GM18517 (cell line): ENCODE measurements around the gene RAB7B.

Experiments used
- ATAC-seq: cut with Tn5 transposase; IDR thresholded peaks from one replicate; pipeline ENCODE4 v1.9.1; 2021; ENCODE audit warnings: mild to moderate bottlenecking, moderate library complexity; ENCODE audit not compliant: unreplicated experiment

Gene RAB7B

DNA sequence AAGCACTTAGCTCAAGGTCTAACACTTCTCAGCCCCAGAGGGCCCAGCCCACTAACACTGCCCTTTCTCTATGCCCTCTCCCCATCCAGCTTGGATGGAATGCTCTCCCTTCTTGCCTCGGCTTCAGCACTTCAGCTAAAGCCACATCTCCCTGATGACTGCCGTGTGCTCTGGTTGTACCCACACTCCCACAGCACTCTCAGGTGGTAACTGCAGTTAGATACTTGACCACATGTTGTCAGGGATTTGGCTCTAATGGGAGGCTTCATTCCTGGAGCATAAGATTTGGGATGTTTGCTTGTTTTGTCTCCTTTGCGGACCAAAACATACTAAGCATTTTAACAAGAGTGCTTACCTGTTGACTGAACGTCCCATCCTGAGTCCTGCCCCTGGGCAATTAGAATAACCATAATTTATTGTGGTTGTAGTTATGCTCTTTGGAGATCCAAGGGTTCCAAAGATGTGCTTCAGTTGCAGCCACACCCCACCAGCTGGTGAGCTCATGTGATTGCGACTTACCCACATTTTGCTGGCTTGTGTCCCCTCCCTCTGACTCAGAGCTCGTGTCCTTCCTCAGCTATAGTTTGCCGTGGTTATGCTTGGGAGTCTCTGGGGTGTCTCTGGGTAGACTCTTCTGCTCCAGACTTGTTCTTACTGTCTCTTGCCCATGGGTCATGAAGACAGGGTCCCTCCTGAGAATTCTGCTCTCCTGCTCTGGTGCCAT is 52.2 kb downstream of the RAB7B start:
- ATAC-seq: no peak

DNA sequence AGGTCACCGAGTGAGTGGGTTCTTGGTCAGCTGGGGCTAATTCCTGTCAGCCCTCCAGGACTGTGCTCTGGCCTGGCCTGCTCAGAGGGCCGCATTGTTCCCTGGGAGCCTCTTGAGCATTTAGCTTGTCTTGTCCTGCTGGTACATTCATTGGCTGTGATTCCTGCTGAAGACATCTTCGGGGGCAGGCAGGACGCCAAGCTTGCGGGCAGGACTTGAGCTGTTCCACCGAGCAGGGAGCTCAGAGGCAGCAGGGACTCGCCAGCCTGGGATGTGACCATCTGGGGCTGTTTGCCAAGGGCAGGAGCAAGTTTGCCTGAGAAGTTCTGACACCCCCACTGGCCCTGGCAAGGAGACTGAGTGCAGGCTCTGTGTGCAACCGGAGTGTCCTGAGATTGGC is 52.9 kb downstream of the RAB7B start:
- ATAC-seq: no peak

DNA sequence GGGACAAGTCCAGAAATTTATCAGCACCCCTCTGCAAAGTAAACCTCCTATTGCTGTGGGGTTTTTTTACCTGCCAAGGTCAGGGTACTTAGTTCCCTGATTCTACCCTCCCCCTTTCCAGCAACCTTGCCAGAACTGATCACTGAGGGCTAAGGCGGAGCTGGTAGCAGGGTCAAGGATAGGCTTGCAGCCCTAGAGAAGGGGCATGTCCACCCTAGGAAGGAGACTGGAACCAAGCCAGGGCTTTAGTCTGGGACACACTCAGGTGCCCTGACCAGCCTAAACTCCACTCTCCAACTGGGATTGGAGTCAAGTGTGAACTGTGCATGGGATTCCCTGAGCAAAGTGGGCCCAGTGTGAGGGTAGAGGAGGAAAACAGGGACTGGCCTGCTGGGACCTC is 53.4 kb downstream of the RAB7B start:
- no peak for ATAC-seq

DNA sequence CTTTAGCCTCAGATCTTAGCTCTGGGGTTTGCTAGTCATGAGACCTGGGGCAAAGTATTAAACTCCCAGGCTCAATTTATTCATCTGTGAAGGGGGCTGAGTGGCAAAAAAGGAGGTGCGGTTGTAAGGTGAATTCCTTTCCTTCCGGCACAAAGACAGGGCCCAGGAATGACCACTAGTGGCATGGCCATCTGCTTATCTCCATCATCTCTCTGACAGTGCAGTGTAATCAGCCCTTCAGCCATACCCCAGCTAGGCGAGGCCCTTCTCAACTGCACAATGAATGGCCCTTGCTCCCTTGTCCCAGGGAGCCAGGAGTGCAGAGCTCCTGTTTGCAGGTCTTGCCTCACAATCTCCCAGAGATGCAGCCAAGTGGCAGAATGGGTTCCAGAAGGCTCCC is 54.3 kb downstream of the RAB7B start:
- no peak for ATAC-seq

DNA sequence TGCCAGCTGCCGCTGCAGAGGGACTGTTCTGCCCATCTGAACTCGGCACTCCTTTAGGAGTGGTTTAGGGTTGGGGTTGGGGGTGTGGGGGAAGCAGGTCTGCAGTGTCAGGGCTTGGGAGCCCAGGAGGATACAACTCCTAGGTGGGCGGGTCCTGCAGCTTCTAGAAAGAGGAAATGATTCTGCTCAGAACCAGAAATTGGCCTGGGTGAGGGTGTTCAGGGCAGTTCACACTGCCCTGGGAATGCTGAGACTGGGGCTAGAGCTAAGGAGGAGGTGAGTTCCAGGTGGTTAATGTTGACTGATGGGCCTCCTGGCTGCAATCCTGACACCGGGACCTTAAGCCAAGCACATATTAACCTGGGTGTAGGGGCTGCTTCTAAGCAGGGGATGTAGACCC is 55.2 kb downstream of the RAB7B start:
- ATAC-seq: no peak

DNA sequence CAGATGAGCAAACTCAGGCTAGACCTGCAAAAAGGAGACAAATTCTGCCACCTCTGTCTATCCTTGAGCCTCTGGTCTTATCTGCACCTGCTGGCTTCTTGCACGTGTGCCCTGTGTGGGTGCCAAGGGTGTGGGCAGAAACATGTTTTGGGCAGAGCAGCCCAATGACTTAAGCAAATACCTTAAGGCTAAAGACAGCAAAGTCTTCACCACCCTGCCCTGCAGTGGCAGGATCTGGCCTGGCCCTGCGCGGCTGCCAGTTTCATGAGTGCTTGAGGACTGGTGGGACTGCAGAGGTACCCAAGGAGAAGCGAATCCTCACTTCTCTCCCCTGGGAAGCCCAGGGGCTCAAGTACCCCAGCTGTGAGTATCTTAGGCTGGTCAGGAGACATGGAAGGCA is 56.2 kb downstream of the RAB7B start:
- no peak for ATAC-seq

DNA sequence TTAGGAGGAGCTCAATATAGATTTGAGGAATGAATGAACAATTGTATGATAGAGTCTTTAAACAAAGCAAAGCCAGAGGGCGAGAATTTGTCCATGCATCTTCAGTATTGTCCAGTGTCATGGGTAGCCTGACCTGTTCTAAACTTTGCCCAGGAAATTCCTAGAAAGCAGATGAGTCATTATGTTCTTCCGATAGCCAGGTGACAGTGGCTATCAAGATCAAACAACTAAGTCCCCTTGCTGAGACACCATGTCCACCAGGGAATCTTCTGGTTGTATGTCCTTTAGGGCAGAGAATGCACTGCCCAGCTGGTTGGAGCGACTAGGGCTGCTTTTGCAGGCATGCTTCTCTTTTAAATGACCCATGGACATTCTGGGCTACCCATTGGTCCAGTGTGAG is 58.1 kb downstream of the RAB7B start:
- no peak for ATAC-seq

DNA sequence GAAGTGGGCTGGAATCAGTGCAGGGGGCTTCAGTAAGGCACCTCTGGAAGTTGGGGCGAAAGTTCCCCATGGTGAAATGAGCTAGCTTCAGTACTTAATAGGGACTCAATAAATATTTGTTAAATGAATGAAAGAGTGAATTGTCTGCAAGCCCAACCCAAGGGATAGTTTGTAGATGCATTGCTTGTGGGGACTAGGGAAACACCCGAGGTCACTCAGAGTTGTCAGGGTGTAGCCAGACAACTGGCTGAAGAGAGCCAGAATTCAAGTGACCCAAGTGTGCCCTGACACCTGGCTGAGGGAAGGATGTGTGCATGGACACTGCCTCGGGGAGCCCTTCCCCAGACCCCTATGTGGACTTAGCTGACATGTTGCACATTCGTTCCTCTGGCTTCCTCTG is 58.7 kb downstream of the RAB7B start:
- no peak for ATAC-seq

DNA sequence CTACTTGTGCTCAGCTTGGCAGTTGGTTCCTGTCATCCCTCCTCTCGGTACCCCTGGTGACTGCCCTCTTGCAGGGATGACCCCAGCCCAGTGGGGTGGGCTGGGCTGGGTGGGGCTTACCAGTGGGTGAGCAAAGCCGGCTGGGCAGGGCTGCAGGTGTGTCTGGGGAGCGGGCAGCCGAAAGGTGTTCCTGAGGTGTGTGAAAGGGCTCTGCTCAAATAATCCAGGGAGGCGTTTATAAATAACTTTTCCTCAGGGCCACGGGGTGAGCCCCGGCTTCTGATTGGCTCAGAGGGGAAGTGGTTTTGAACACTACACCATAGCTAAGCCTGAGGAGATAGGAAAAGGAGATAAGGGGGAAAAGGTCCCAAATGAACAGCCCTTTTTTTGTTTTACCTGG is 60.0 kb downstream of the RAB7B start, which contains the start of gene SLC26A9:
TSS of gene SLC26A9 (minus strand) at position 212 of the 400 bp plus-strand sequence. CDS start 7,636 bp downstream, outside the sequence.
- ATAC-seq: no peak

DNA sequence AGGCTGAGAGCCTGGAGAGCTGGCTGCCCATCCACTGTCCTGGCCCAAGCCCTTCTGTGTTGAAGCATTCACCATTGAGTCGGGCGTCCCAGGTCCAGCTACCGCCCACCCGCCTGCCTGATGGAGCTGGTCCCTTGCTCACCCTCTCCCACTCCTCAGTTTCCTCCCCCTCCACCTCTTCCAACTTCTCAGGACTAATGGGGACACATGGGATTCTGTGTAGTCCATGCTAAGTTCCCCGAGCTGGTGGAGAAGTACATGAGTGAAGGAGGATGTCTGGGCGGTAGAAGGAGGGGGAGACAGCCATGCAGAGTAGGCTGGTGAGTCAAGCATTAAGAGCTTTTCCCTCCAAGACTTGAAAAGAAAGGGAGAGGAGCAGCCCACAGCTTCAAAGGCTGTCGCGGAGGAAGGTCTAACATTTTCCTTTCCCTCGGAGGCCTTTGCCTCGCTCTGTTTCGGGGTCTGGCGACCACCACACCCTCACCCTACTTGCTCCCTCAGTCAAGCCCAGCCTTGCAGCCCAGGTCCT is 60.5 kb downstream of the RAB7B start:
- no peak for ATAC-seq

DNA sequence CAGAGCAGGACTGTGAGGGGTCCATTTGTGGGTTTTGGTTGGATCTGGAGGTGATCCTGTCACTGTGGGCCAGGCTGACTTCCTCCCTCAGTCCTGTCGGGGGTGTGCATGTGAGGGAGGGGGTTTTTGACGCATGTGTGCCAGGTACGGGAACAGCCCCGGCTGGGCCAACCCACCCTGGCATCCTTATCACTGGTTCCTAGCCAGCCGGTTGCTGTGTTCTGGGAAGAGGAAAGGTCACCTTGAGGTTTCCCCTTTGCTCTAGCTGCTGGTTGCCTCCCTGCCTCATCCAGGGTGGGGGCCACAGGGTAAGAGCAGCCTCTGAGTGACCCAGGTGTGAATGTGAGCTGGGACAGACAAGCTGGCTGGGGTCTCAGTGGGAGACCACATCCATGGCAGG is 62.5 kb downstream of the RAB7B start:
- ATAC-seq: no peak

DNA sequence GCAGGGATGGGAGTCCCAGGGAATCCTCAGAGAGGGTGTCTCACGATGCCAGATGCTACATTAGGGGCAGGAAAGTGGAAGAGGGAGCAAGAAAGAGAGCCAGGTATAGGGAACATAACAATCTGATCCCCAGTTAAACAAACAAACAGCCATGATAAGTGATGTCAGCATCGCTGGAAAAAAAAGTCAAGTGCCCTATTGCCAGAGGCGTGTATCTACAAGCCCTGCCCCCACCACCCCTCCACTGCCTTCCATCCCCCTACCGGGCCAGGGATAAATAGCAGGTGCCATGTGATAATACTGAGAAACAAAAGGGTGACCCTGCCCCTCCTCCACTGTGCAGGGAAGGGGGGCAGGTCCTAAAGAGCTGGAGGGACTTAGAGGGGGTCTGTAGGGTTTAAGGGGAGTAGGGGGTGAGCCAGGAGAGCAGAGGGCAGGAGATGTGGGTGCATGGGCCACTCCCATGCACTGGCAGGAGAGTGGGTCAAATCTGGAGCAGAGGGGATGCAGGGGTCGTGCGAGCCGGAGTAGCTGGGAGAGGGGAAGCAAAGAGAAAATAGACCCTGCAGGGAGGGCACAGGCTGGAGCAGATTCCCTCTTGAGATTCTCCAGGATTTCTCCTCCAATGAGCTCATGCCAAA is 63.4 kb downstream of the RAB7B start:
- no peak for ATAC-seq

DNA sequence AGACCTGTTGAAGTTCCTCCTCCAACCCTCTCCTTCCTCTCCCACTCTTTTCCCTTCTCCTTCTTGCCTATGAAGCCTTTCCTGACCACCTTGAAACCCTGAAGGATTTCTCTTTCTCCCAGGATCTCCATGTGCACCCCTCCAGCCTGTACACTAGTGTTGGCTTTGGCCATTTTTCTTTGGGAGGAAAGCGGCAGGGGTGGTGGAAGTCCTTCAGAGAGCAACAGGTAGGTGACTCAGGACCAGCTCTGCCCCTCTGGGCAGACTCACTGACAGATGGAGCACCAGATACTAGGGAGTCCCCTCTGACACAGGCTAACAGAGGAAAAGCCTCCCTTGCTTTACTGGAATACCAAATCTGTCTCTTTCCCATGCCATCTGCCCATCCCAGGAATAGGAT is 64.5 kb downstream of the RAB7B start:
- ATAC-seq: no peak

DNA sequence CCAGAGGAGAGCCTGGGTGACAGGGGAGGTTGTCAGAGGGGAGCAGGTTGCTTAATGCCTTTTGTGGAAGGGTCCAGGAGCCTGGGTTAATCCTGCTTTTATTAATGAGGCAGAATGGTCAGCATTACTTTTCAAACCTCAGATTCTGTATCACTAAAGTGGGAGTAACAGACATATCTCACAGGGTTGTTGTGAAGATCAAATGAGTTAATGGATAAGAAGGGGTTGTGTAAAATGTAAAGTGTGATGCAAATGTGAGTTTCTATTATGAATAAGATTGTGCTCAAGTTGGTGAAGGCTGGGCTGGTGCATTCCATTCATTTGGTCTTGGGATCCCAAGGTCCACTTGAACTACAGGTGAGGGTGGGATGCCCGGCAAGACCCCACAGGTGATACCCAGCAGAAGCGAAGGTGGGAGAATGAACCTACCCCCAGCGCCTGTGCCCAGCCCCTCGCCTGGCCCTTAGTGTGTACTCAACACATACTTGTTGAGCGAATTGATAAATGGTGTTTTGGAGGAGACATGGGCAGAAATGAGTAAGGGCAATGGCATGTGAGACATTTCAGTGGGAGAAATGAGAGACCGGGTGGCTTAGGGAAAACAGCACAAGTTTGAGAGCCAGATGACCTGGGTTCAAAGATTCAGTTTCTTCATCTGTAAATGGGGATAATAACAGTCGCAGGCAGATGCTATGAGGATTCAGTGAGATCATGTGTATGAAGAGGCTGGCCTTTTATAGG is 66.2 kb downstream of the RAB7B start:
- no peak for ATAC-seq

DNA sequence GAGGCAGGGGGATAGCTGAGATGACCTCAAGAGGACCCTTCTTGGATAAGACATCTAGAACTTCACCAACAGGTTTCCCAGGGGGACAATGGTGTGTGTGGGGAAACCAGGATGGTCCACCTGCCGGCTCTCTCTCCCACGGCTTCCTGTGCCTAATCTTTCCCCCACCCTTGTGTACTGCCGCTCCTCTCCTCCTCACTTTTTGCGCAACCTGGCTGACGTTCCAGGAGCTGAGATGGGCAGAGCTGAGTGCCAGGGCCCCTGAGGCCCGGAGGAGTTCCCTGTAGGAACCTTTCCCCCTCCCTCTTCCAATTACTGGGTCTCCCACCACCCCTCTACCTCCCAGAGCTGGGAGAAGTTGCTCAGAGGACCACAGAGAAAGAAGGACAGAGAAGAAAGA is 66.9 kb downstream of the RAB7B start:
- no peak for ATAC-seq

DNA sequence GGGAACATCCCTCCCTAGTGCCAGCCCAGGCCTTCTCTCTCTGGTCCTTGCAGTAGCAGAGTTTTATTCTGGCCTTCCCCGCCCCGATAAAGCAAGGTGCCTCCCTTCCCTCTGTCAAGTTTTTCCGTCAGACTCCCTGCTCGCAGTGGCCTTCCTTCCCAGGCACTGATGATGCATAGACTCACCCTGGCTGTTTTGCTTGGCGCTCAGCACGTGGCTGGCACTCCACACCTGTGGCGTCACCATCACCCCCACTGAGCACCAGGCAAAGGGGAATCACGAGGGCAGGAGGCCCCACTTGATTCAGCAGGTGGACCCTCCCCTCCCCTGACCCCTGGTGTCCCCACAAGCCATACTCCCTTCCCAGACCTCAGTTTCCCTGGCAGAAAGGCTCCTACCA is 67.3 kb downstream of the RAB7B start:
- ATAC-seq: no peak

DNA sequence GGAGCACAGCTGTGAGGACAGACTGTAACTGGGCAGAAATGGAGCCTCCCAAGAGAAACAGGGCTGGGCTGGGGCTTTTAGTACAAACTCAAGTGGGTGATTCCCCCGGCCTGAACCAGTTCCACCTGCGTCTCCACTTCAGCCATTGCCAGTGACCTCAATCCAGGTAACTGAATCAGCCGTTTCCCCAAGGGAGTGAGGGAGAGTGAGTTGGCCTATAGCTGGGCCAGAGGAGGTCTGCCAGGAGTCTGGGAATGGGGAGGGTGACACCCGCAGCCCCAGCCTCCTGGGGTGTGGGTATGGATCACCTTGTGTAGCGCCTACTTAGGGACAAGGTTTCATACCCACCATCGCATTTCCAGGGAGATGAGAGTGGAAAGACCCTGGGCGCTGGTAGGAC is 68.4 kb downstream of the RAB7B start:
- ATAC-seq: no peak

DNA sequence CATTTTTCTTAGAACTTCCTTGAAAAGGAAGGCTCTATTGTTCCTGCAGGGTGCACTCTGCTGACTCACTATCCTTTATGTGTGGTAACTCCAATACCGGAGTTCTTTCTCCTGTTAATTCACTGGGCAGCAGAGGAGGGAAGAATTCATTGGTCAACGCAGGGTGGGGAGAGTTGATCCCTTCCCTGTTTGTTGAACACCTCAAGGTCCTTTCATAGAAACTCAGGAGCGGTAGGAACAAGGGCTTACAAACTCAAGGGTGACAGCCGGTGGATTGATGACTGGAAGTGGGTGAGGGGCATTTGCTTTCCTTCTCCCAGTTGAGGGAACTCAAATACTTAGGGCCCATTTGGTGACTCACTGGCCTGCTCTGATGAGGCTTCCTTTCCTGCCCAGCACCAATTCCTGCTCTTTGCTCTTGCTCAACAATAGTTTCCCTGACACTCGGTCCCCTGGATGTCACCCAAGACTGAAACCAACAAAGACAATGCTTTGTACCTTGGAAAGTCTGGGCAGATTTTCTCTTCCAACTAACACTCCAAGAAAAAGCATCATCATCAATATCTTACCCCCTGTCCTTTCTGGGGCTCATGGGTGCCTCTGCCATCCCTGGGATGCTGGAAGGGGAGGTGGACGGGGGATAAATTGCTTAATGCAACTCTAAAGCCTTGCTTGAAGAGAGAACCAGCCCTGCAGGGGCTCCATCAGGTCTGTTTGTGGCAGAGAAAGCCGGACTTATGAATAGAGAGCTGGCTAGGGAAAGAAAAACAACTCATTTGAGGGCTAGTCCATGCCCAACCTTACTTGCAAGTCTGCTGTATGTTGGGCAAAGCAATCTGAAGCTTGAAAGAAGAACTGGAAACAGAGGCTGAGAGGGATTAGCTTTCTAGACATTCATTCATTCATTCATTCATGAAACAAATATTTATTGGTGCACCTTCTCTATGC is 69.2 kb downstream of the RAB7B start:
- no peak for ATAC-seq

DNA sequence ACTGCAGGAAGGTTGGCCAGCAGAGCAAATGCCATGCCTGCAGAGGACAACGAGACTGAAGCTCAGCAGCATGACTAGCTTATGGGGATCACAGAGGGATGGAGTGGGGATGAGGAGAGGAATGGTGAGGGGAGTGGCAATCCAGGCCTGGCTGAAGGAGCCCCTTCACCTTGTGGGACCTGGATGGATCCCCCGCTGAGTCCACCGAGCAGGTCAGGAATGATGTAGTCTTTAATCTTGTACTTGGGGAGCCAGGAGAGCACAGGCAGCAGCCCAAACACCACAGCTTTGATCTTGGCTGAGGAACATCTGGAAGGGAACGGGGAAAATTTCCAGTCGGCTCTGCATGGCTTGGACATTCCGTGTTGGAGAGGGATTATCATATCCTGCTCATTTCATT is 70.4 kb downstream of the RAB7B start:
- no peak for ATAC-seq

DNA sequence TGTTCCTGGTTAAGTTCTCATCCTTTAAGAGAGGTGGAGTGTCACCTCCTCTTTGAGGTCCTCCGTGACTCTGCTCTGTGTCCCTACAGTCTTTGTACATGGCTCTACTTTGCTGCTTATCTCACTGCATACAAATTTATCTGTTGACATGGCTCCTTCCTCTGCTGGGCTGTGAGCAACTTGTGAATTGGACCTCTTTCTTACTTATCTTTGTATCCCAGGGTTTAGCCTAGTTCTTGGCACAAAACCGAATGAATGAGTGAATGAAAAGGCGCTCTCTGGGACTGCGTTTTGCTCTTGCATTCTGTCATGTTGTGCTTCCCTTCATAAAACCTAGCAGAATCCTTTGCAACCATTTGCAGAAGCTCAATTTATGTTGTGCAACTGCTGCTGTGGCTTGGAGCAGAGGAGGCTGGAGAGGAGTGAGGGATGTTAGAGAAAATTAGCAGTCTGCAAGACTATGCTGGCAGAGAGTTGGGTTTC is 72.4 kb downstream of the RAB7B start:
- no peak for ATAC-seq

DNA sequence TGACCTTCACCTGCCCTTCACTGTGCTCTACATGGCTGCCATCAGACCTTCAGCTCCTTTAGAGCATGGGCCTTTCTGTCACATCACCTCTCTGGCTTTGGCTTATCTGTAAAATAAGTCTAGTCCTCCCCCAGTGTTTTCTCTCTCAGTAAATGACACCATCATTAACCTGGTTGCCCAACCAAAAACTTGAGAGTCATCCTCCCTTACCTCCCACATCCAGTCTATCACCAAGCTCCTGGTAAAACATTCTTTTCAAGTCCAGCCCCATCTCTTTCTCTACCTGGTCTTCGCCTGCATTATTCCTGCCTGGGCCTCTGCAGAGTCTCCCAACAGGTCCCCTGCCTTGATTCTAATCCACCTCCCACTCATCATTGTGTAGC is 73.0 kb downstream of the RAB7B start:
- ATAC-seq: no peak
